Kidney (tissue), 14 donors: ENCODE data around the gene ADAMTS6. TPM values are rescaled to one million over a fixed set of nuclear protein-coding genes. Genes with fewer than 3 reads are reported as not detected.
"Not testable (repeated sequence)": the region's sequence is repeated elsewhere in the genome, so short reads cannot be mapped to it uniquely, and the experiment has no call there.

Experiments
- DNase-seq, 5 donors: peaks; one replicate each; pipeline ENCODE4 v3.0.0-alpha.2; 2013 to 2020
- FAIRE-seq: peaks from 2 replicates; lab custom pipeline; 2012; peaks lifted over from hg19 to GRCh38; lab: Jason Lieb, UNC
- H3K27ac ChIP-seq, 2 donors: one replicate each; pipeline ENCODE4 v1.7.0; 2013; ENCODE audit warnings: low read depth in 2 of 2, low read length in 2 of 2, inconsistent platforms in 1 of 2
- H3K27me3 ChIP-seq: one replicate; pipeline ENCODE4 v1.7.1; 2013; ENCODE audit warnings: low read length, inconsistent platforms; ENCODE audit not compliant: control insufficient read depth, insufficient read depth
- H3K36me3 ChIP-seq, 3 donors: one replicate each; pipeline versions ENCODE4 v1.7.0 to v1.7.1; 2013; ENCODE audit warnings: low read length in 3 of 3, control low read depth in 1 of 3, inconsistent platforms in 1 of 3; ENCODE audit not compliant: insufficient read depth in 3 of 3, control insufficient read depth in 2 of 3
- H3K4me1 ChIP-seq, 3 donors: one replicate each; pipeline versions ENCODE4 v1.7.0 to v1.7.1; 2013; ENCODE audit warnings: low read length in 3 of 3, inconsistent platforms in 1 of 3, low read depth in 1 of 3; ENCODE audit not compliant: control insufficient read depth in 2 of 3, insufficient read depth in 2 of 3
- H3K4me3 ChIP-seq, 3 donors: one replicate each; pipeline versions ENCODE4 v1.7.0 to v1.8.1; 2013; ENCODE audit warnings: low read length in 3 of 3, control low read depth in 1 of 3, inconsistent platforms in 1 of 3
- H3K9ac ChIP-seq, 3 donors: one replicate each; pipeline versions ENCODE4 v1.7.0 to v1.7.1; 2013; ENCODE audit warnings: low read length in 3 of 3, control low read depth in 1 of 3, inconsistent platforms in 1 of 3
- H3K9me3 ChIP-seq, 3 donors: one replicate each; pipeline versions ENCODE4 v1.7.0 to v1.7.1; 2013; ENCODE audit warnings: low read length in 3 of 3, control low read depth in 1 of 3, inconsistent platforms in 1 of 3; ENCODE audit not compliant: control insufficient read depth in 2 of 3, insufficient read depth in 1 of 3
- intact Hi-C: fragments of 100-400 bp; cut with DNase I; formaldehyde crosslinking; loops from one replicate; pipeline ENCODE4 v1.11.1; 2022
- polyA plus RNA-seq: library from polyadenylated mRNA; stranded (reverse); fragments of 350-450 nt; fragmentation: Illumina TruSeq; extraction: RNeasy Lipid Tissue Mini Kit (QIAGEN cat#74804); gene quantifications from one replicate; pipeline ENCODE4 v1.2.3, GENCODE V29; 2014; ENCODE audit warnings: low read depth, low replicate concordance; ENCODE audit not compliant: insufficient read depth
- total RNA-seq: library from RNA; stranded (reverse); fragmentation: NEBNext Ultra II Directional; extraction: Animal tissue kit (Norgen Biotek cat#: 25700); gene quantifications from one replicate; pipeline ENCODE4 v1.2.1, GENCODE V29; 2021
- TF ChIP-seq, protein P1 (sequence below): IDR thresholded peaks from 3 replicates; pipeline ENCODE4 v1.5.1; 2012; ENCODE audit warnings: mild to moderate bottlenecking, moderate library complexity, borderline replicate concordance; ENCODE audit not compliant: insufficient read depth; ENCODE audit errors: extremely low read depth
- donor health status: control.
- donor health status: control.
- donor health status: control.
- donor health status: control.
- donor health status: control.
- donor health status: DM: yes; HTN: yes; CAD: no.
- donor health status: Normal renal cell carcinoma (clear cell type).

The ADAMTS6 gene
- total and polyA plus RNA-seq, 2 donors from 2014 or later: 0.32 to 6.7 TPM

DNA sequence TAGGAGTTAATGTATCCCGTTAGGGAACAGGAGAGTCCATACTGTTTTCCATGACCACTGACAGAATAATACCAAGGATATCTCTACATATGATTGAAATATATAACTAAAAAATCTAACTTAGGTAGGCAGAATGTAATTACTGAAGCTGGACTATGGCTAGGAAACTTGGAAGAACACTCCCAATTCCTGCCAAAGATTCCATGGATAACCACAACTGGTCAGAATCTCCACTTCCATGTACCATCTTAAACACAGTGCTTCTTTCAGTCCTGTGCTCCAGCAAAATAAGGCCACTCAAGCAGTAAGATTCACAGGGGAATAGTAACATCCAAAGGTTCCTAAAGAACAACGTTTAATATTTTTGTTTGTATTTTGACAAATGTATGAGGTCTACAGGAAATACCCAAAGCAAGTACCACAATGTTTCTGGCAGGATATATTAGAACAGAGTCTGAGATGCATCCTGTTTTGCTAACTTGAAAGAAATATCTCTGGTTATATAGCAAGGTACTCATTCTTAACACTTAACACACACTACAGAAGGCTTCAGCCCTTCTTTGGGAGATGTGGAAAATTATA is 295.0 kb downstream of the ADAMTS6 start:
- Histone ChIP-seq H3K4me3 (no peak overlapping the region), H3K4me1 (no peaks in the 10 kb centered on the region), H3K9ac (no peak overlapping the region), H3K27me3 (no peaks in the 10 kb centered on the region), H3K36me3 (no peaks in the 10 kb centered on the region), H3K9me3 (no peaks in the 10 kb centered on the region), H3K27ac (no peak overlapping the region)
- TF ChIP-seq, protein P1, sequence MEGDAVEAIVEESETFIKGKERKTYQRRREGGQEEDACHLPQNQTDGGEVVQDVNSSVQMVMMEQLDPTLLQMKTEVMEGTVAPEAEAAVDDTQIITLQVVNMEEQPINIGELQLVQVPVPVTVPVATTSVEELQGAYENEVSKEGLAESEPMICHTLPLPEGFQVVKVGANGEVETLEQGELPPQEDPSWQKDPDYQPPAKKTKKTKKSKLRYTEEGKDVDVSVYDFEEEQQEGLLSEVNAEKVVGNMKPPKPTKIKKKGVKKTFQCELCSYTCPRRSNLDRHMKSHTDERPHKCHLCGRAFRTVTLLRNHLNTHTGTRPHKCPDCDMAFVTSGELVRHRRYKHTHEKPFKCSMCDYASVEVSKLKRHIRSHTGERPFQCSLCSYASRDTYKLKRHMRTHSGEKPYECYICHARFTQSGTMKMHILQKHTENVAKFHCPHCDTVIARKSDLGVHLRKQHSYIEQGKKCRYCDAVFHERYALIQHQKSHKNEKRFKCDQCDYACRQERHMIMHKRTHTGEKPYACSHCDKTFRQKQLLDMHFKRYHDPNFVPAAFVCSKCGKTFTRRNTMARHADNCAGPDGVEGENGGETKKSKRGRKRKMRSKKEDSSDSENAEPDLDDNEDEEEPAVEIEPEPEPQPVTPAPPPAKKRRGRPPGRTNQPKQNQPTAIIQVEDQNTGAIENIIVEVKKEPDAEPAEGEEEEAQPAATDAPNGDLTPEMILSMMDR: no peak
- intact Hi-C loops: no loop called here
- DNase-seq: no peak
- FAIRE-seq: no peak

DNA sequence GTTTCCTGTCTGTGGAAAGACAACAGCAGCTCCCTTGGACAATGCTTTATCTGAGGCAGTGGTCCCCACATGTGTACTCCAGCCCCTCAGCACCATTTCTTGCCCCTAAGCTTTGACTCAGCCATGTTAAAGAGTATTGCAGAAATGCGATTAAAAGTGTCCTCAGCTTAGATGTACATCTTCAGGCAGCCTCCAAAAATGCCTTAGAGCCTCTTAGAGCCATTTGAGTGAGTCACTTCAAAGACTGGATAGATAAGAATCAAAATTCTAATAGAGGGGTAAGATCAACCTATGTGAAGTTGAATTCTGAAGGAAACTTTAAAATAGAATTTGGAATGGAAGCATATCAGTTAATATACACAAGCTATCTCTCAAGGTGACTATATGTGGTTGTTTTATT is 296.3 kb downstream of the ADAMTS6 start:
- FAIRE-seq (no peak), DNase-seq (no peak)
- Histone ChIP-seq H3K9ac (no peak overlapping the region), H3K4me1 (no peaks in the 10 kb centered on the region), H3K36me3 (no peaks in the 10 kb centered on the region), H3K27ac (no peak overlapping the region), H3K27me3 (no peaks in the 10 kb centered on the region), H3K4me3 (no peak overlapping the region), H3K9me3 (no peaks in the 10 kb centered on the region)
- TF ChIP-seq, protein P1: no peak
- intact Hi-C loops: no loop called here

DNA sequence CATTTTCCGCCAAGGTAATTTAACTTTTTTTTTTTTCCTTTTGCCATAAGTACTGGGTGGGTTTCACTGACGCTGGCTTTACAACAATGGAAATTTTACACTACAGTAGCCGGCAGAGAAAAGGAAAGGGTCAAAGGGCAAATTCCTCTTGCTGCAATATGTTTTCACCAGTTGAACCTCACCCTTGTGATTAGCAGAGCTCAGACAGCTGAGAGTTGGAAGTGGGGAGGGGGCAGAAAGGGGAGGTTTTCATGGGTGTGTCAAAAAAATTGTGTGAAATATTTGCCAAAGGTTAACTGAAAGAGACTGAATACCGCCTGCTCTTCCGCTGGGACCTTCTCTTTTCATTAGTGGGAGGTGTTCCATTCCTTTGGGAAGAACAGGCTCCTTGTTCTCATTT is 296.9 kb downstream of the ADAMTS6 start:
- peak in 2 of 5 donors; percentile 22 to 36 for DNase-seq
- TF ChIP-seq, protein P1: no peak
- intact Hi-C loops: no loop called here
- no peaks in the 10 kb centered on the region for H3K27me3 ChIP-seq
- H3K9me3 ChIP-seq: no peaks in the 10 kb centered on the region
- H3K4me1 ChIP-seq: no peaks in the 10 kb centered on the region
- no peak overlapping the region for H3K27ac ChIP-seq
- no peak overlapping the region for H3K4me3 ChIP-seq
- no peaks in the 10 kb centered on the region for H3K36me3 ChIP-seq
- no peak overlapping the region for H3K9ac ChIP-seq
- no peak for FAIRE-seq

DNA sequence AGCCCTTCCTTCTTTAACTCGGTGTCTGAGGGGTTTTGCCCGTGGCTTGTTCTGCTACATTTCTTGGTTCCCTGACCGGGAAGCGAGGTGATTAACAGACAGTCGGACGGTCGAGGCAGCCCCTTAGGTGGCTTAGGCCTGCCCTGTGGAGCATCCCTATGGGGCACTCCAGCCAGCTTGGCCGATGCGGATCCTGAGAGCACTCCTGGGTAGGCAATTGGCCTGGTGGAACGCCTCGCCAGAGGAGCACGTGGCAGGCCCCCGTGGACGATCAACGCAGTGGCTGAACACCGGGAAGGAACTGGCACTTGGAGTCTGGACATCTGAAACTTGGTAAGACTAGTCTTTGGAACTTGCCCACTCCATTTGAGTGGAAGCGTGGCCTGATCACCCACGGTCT is 307.5 kb downstream of the ADAMTS6 start:
- H3K36me3 ChIP-seq, H3K4me1 ChIP-seq, H3K4me3 ChIP-seq, intact Hi-C loops, FAIRE-seq, H3K27ac ChIP-seq, H3K9me3 ChIP-seq, H3K27me3 ChIP-seq, H3K9ac ChIP-seq: not testable (repeated sequence)
- peak in 1 of 5 donors; percentile 64 for DNase-seq
